Measurements from ENCODE around the gene TRAPPC5.

DNA sequence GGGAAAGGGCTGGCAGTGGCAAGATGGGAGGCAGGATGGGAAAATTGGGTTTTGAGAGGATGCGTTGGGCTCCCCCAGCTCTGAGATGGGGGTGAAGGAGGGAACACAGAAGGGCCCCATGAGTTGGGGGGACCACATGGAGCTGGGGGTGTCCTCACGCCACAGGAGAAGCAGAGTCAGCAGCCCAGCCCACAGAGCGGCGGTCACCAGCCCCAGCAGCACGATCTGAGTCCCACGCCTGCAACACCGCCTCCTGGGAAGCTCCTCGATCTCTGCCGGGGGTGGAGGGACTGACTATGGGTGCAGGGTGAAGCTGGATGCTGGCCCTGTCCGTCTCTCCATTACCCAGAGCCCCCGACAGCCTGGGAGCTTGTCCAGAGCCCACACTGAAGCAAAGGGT is 17.9 kb downstream of the TRAPPC5 start:
- TF ChIP-seq POLR2AphosphoS5 (IDR thresholded peaks at IDR 0.05; ENCODE audit: low read depth), result no peak
- TF ChIP-seq, protein P1, sequence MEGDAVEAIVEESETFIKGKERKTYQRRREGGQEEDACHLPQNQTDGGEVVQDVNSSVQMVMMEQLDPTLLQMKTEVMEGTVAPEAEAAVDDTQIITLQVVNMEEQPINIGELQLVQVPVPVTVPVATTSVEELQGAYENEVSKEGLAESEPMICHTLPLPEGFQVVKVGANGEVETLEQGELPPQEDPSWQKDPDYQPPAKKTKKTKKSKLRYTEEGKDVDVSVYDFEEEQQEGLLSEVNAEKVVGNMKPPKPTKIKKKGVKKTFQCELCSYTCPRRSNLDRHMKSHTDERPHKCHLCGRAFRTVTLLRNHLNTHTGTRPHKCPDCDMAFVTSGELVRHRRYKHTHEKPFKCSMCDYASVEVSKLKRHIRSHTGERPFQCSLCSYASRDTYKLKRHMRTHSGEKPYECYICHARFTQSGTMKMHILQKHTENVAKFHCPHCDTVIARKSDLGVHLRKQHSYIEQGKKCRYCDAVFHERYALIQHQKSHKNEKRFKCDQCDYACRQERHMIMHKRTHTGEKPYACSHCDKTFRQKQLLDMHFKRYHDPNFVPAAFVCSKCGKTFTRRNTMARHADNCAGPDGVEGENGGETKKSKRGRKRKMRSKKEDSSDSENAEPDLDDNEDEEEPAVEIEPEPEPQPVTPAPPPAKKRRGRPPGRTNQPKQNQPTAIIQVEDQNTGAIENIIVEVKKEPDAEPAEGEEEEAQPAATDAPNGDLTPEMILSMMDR (IDR thresholded peaks at IDR 0.05; ENCODE audit: insufficient read depth, low read length), result no peak
- no peak for TF ChIP-seq REST (IDR thresholded peaks at IDR 0.05; ENCODE audit: insufficient replicate concordance, low read depth)
